Measurements from ENCODE around the gene COG4. TPM values are rescaled to one million over a fixed set of nuclear protein-coding genes. Genes with fewer than 3 reads are reported as not detected.

COG4 gene
- polyA plus RNA-seq (2011; rRNA removed) (48.2 and 53.1 TPM in 2 replicates), polyA plus RNA-seq (2017; fragmentation: RNase III; extraction: RNeasy Plus Mini Kit Qiagen cat#74134 plus additional on column Dnase treatment) (40.9 to 46.5 TPM (median 42.7 TPM) in 3 replicates), polyA minus RNA-seq (2011; rRNA and poly(A)+ RNA removed) (53.6 and 67.3 TPM in 2 replicates)
- 42.1 and 53.3 TPM in 2 replicates for polyA plus RNA-seq (2012; cell fraction: cytosol; rRNA removed)
- 75.5 and 99.7 TPM in 2 replicates for polyA plus RNA-seq (2012; cell fraction: nucleus; rRNA removed)

- no peaks in the 10 kb centered on the region for H3K9me3 ChIP-seq
- FAIRE-seq (no peak), ATAC-seq (peak; percentile 90 to 91), DNase-seq (ENCODE audit: low read depth in 1 of 2, low spot score in 1 of 2) (peak; percentile 88)
- peaks cover 37% of the 10 kb centered on the region for H3K4me1 ChIP-seq
- H3K27ac ChIP-seq, result peak within 1 kb of the TSS; percentile 86 to 93
- WGBS (ENCODE audit: missing lambda C conversion rate), result 1% methylated on average over 36 of the region's 36 CpGs
- peak within 1 kb of the TSS; percentile 75 for H3K4me3 ChIP-seq
- ChIA-PET POLR2A (interaction anchor here (0.6 to 0.9 kb wide), 5 partner anchors 18 to 171 kb away, joined by 3 to 5 read pairs (median 3); partner anchors contain the start of gene FCSK), CTCF (interaction anchor here (1.1 to 1.5 kb wide), 3 partner anchors 9 to 131 kb away, joined by 3 to 5 read pairs (median 4); no protein-coding TSS in a partner anchor)
- peak within 1 kb of the TSS; percentile 98 for H3K4me2 ChIP-seq
- no peak for TF ChIP-seq MAZ (IDR thresholded peaks at IDR 0.05; ENCODE audit: borderline replicate concordance, low read depth, low read length)
- no peak for TF ChIP-seq HEYL (CRISPR knock-in tag; IDR thresholded peaks at IDR 0.05)
- no peak for TF ChIP-seq FOXS1 (CRISPR knock-in tag; IDR thresholded peaks at IDR 0.05)
- no peak for TF ChIP-seq ZC3H11A (IDR thresholded peaks at IDR 0.05)
- TF ChIP-seq RCOR1 (IDR thresholded peaks at IDR 0.05; ENCODE audit: low read depth, low read length), result no peak
- no peak for TF ChIP-seq KDM1A (IDR thresholded peaks at IDR 0.05; ENCODE audit: low read depth)
- no peak; the same call in 2 of the 3 replicates for TF ChIP-seq BCL3 (IDR thresholded peaks at IDR 0.05)
- TF ChIP-seq RFX5 (IDR thresholded peaks at IDR 0.05), result no peak
- no peak for TF ChIP-seq CEBPB (IDR thresholded peaks at IDR 0.05)
- no peak for TF ChIP-seq TFCP2L1 (CRISPR knock-in tag; IDR thresholded peaks at IDR 0.05)
- no peak for TF ChIP-seq SMC3 (IDR thresholded peaks at IDR 0.05)
- no peak; a peak in 1 of 5 replicates for TF ChIP-seq JUN (IDR thresholded peaks at IDR 0.05)
- TF ChIP-seq HOXA7 (CRISPR knock-in tag; IDR thresholded peaks at IDR 0.05), result no peak
- no peak for TF ChIP-seq CBX2 (IDR thresholded peaks at IDR 0.05; ENCODE audit: borderline replicate concordance, low read depth)
- no peak for TF ChIP-seq CHD2 (IDR thresholded peaks at IDR 0.05; ENCODE audit: low read length, partially characterized antibody)
- no peak for TF ChIP-seq NR3C1 (IDR thresholded peaks at IDR 0.05)
- TF ChIP-seq FOSL2 (IDR thresholded peaks at IDR 0.05), result no peak
- TF ChIP-seq FOSL2 (CRISPR knock-in tag; IDR thresholded peaks at IDR 0.05), result no peak
- no peak for TF ChIP-seq BHLHE40 (IDR thresholded peaks at IDR 0.05; ENCODE audit: low read depth, low read length)
- TF ChIP-seq ATOH8 (CRISPR knock-in tag; IDR thresholded peaks at IDR 0.05; ENCODE audit: low read depth), result no peak
- TF ChIP-seq PBX3 (IDR thresholded peaks at IDR 0.05), result no peak
- no peak for TF ChIP-seq NPAS2 (CRISPR knock-in tag; IDR thresholded peaks at IDR 0.05; ENCODE audit: borderline replicate concordance)
- TF ChIP-seq, protein P1, sequence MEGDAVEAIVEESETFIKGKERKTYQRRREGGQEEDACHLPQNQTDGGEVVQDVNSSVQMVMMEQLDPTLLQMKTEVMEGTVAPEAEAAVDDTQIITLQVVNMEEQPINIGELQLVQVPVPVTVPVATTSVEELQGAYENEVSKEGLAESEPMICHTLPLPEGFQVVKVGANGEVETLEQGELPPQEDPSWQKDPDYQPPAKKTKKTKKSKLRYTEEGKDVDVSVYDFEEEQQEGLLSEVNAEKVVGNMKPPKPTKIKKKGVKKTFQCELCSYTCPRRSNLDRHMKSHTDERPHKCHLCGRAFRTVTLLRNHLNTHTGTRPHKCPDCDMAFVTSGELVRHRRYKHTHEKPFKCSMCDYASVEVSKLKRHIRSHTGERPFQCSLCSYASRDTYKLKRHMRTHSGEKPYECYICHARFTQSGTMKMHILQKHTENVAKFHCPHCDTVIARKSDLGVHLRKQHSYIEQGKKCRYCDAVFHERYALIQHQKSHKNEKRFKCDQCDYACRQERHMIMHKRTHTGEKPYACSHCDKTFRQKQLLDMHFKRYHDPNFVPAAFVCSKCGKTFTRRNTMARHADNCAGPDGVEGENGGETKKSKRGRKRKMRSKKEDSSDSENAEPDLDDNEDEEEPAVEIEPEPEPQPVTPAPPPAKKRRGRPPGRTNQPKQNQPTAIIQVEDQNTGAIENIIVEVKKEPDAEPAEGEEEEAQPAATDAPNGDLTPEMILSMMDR (IDR thresholded peaks at IDR 0.05), result no peak
- TF ChIP-seq ZSCAN20 (CRISPR knock-in tag; IDR thresholded peaks at IDR 0.05), result no peak
- TF ChIP-seq ZFP36 (IDR thresholded peaks at IDR 0.05; ENCODE audit: borderline replicate concordance, partially characterized antibody), result no peak
- TF ChIP-seq USF2 (IDR thresholded peaks at IDR 0.05), result no peak
- peak; percentile 77 for TF ChIP-seq POLR2A (IDR thresholded peaks at IDR 0.05; ENCODE audit: low read length)
- no peak for TF ChIP-seq MAFK (IDR thresholded peaks at IDR 0.05; ENCODE audit: partially characterized antibody)
- no peak for TF ChIP-seq MYC (IDR thresholded peaks at IDR 0.05; ENCODE audit: borderline replicate concordance, low read length)
- TF ChIP-seq KDM5A (IDR thresholded peaks at IDR 0.05), result peak; percentile 98
- TF ChIP-seq SREBF2 (IDR thresholded peaks at IDR 0.05), result no peak
- TF ChIP-seq, protein P2, sequence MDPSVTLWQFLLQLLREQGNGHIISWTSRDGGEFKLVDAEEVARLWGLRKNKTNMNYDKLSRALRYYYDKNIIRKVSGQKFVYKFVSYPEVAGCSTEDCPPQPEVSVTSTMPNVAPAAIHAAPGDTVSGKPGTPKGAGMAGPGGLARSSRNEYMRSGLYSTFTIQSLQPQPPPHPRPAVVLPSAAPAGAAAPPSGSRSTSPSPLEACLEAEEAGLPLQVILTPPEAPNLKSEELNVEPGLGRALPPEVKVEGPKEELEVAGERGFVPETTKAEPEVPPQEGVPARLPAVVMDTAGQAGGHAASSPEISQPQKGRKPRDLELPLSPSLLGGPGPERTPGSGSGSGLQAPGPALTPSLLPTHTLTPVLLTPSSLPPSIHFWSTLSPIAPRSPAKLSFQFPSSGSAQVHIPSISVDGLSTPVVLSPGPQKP (IDR thresholded peaks at IDR 0.05; ENCODE audit: low read depth, low read length), result 0 out of 2 replicates have a peak, but pooled peaks have one; percentile 64
- TF ChIP-seq HDAC2 (IDR thresholded peaks at IDR 0.05), result peak; percentile 97
- 0 out of 2 replicates have a peak, but pooled peaks have one; percentile 68 for TF ChIP-seq E2F6 (IDR thresholded peaks at IDR 0.05; ENCODE audit: borderline replicate concordance, low read depth)
Measured at GRCh38 chr16:70523076-70523742, at the start of gene COG4. TSS of gene COG4 (minus strand) at chr16:70523554. CDS start at chr16:70523543, 11 bp downstream.

Measured in A549 (cell line).